WTC11 (cell line): ENCODE measurements around the gene PAX8.

Experiments
- AR ChIP-seq: fragments of 250-450 bp; sonication (Bioruptor Pico); IDR thresholded peaks from 2 replicates; pipeline ENCODE4 v1.9.0; 2021; ENCODE audit warnings: mild to moderate bottlenecking
- CREB1 ChIP-seq: sonication (generic); formaldehyde crosslinking; IDR thresholded peaks from 2 replicates; pipeline ENCODE4 v1.8.0; 2023; ENCODE audit warnings: mild to moderate bottlenecking, missing genetic modification reagents
- MAX ChIP-seq: sonication (generic); formaldehyde crosslinking; IDR thresholded peaks from 2 replicates; pipeline ENCODE4 v1.8.0; 2022; ENCODE audit warnings: mild to moderate bottlenecking, missing genetic modification reagents
- NR1H2 ChIP-seq: sonication (generic); formaldehyde crosslinking; IDR thresholded peaks from 2 replicates; pipeline ENCODE4 v1.9.0; 2021; ENCODE audit warnings: mild to moderate bottlenecking, moderate library complexity, missing genetic modification reagents
- SMAD3 ChIP-seq: sonication (generic); formaldehyde crosslinking; IDR thresholded peaks from 2 replicates; pipeline ENCODE4 v1.8.0; 2022; ENCODE audit warnings: missing genetic modification reagents, mild to moderate bottlenecking, borderline replicate concordance
- TEAD4 ChIP-seq: sonication (generic); formaldehyde crosslinking; IDR thresholded peaks from 2 replicates; pipeline ENCODE4 v1.8.0; 2022; ENCODE audit warnings: mild to moderate bottlenecking, missing genetic modification reagents
- USF1 ChIP-seq: sonication (generic); formaldehyde crosslinking; IDR thresholded peaks from 2 replicates; pipeline ENCODE4 v1.8.0; 2022; ENCODE audit warnings: mild to moderate bottlenecking, missing genetic modification reagents
- ZNF416 ChIP-seq: fragments of 250-450 bp; sonication (Bioruptor Pico); IDR thresholded peaks from 2 replicates; pipeline ENCODE4 v1.9.0; 2021; ENCODE audit warnings: mild to moderate bottlenecking, inconsistent platforms
- TF ChIP-seq, protein P1 (sequence below): sonication (generic); formaldehyde crosslinking; IDR thresholded peaks from 2 replicates; pipeline ENCODE4 v1.8.1; 2022; ENCODE audit warnings: mild to moderate bottlenecking, missing genetic modification reagents, moderate library complexity, borderline replicate concordance
- TF ChIP-seq, protein P2 (sequence below): fragments of 200-600 bp; IDR thresholded peaks from 2 replicates; pipeline ENCODE4 v1.8.0; 2022; ENCODE audit warnings: antibody characterized with exemption
- TF ChIP-seq, protein P3 (sequence below): sonication (generic); formaldehyde crosslinking; IDR thresholded peaks from 2 replicates; pipeline ENCODE4 v1.8.0; 2022; ENCODE audit warnings: mild to moderate bottlenecking, missing genetic modification reagents

DNA sequence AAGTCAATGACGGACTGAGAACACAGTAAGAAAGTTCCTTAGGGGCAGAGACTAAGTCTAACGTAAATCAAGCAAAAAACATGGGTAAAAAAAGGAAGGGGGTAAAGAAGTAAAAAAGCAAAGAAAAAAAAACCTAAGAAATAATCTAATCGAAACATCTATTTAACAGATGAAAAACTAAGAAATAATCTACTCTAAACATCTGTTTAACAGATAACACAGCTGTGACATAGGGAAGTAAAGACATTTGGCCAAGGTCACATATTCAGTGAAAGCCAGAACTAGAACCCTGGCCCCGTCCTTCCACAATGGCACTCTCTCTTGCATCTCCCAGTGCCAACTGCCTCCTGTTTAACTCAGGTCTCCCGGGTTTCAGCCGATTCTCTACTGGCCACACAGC lies 56.9 kb downstream of the PAX8 start:
- TF ChIP-seq, protein P1, sequence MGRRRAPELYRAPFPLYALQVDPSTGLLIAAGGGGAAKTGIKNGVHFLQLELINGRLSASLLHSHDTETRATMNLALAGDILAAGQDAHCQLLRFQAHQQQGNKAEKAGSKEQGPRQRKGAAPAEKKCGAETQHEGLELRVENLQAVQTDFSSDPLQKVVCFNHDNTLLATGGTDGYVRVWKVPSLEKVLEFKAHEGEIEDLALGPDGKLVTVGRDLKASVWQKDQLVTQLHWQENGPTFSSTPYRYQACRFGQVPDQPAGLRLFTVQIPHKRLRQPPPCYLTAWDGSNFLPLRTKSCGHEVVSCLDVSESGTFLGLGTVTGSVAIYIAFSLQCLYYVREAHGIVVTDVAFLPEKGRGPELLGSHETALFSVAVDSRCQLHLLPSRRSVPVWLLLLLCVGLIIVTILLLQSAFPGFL (CRISPR knock-in tag), result no peak
- TF ChIP-seq, protein P2, sequence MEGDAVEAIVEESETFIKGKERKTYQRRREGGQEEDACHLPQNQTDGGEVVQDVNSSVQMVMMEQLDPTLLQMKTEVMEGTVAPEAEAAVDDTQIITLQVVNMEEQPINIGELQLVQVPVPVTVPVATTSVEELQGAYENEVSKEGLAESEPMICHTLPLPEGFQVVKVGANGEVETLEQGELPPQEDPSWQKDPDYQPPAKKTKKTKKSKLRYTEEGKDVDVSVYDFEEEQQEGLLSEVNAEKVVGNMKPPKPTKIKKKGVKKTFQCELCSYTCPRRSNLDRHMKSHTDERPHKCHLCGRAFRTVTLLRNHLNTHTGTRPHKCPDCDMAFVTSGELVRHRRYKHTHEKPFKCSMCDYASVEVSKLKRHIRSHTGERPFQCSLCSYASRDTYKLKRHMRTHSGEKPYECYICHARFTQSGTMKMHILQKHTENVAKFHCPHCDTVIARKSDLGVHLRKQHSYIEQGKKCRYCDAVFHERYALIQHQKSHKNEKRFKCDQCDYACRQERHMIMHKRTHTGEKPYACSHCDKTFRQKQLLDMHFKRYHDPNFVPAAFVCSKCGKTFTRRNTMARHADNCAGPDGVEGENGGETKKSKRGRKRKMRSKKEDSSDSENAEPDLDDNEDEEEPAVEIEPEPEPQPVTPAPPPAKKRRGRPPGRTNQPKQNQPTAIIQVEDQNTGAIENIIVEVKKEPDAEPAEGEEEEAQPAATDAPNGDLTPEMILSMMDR, result no peak
- TF ChIP-seq, protein P3, sequence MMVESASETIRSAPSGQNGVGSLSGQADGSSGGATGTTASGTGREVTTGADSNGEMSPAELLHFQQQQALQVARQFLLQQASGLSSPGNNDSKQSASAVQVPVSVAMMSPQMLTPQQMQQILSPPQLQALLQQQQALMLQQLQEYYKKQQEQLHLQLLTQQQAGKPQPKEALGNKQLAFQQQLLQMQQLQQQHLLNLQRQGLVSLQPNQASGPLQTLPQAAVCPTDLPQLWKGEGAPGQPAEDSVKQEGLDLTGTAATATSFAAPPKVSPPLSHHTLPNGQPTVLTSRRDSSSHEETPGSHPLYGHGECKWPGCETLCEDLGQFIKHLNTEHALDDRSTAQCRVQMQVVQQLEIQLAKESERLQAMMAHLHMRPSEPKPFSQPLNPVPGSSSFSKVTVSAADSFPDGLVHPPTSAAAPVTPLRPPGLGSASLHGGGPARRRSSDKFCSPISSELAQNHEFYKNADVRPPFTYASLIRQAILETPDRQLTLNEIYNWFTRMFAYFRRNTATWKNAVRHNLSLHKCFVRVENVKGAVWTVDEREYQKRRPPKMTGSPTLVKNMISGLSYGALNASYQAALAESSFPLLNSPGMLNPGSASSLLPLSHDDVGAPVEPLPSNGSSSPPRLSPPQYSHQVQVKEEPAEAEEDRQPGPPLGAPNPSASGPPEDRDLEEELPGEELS (CRISPR knock-in tag), result no peak
- TF ChIP-seq NR1H2 (no peak), CREB1 (CRISPR knock-in tag) (no peak), TEAD4 (CRISPR knock-in tag) (no peak), AR (no peak), MAX (CRISPR knock-in tag) (no peak), USF1 (CRISPR knock-in tag) (no peak), ZNF416 (no peak), SMAD3 (CRISPR knock-in tag) (no peak)
